GM23248 (cell line): ENCODE results near the gene PYCR2.

ENCODE experiments used
- EZH2 ChIP-seq: fragments of 200-600 bp; sonication (generic); IDR thresholded peaks from 2 replicates; pipeline ENCODE4 v1.6.1; 2018; ENCODE audit warnings: antibody characterized with exemption, mild to moderate bottlenecking; ENCODE audit not compliant: insufficient read depth, poor library complexity, severe bottlenecking
- EZH2phosphoT487 ChIP-seq: fragments of 200-600 bp; sonication (generic); IDR thresholded peaks from 2 replicates; pipeline ENCODE4 v1.6.1; 2018; ENCODE audit warnings: antibody characterized with exemption, moderate library complexity, mild to moderate bottlenecking, low read depth; ENCODE audit not compliant: insufficient read depth

- TF ChIP-seq EZH2 (no peak), EZH2phosphoT487 (no peak)
These were observed 17.8 kb upstream of the PYCR2 start for GRCh38 chr1:225941942-225942222.
